GM10847 (cell line): ENCODE results near the gene ADGRG6.

Experiments used
- POLR2A ChIP-seq: IDR thresholded peaks from 2 replicates; pipeline ENCODE4 v1.6.1; 2011; ENCODE audit not compliant: insufficient read length; ENCODE audit errors: extremely low read depth

ADGRG6 gene

DNA sequence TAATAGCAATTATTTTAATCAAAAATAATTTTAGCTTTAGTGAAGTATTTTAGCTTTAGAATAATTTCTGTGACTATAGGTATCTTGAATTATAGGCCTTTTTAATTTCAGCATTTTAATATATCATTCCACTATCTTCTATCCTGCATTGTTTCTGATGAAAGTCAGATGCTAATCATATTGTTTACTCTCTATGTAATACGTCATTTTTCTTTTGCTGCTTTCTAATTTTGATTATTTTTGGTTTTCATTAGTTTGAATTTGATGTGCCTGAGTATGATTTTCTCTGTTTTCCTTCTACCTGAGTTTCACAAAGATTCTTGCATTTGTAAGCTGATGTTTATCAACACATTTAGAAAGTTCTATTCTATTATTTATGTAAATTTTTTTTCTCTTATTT lies 17.4 kb upstream of the ADGRG6 start:
- no peak for TF ChIP-seq POLR2A

- TF ChIP-seq POLR2A: no peak
These were observed 16.3 kb upstream of the ADGRG6 start for GRCh38 chr6:142285235-142286087.

- no peak for TF ChIP-seq POLR2A
These were observed 15.8 kb upstream of the ADGRG6 start for GRCh38 chr6:142286088-142286409.

DNA sequence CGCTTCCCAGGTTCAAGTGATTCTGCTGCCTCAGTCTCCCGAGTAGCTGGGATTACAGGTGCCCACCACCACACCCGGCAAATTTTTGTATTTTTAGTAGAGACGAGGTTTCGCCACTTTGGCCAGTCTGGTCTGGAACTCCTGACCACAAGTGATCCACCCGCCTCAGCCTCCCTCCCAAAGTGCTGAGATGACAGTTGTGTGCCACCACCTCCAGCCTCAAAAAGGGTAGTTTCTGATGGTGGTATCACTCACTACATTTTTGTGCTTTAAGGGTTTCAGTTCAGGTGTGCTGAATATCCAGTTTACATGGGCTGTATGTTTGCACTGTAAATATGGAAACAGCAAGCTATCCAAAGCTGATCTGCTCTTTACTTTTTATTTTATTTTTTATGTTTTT lies 12.1 kb upstream of the ADGRG6 start:
- no peak for TF ChIP-seq POLR2A

DNA sequence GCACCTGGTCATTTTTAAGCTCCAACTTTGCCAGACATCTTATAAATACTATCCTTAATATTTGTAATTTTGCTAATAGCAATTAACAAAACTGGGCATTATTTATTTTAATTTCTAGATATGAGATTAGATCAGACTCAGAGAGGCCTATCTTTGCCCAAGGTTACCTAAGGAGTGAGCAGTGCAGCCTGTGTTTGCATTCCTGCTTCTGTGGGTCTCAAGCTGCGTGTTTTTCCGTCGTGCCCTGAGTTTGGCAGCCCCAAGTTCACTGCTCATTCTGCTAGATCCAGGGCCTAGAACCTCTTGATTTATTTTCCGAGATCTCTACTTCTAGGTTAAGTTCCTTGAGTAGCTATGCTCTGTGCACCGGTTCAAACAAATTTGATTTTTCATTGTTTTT lies 11.0 kb upstream of the ADGRG6 start:
- no peak for TF ChIP-seq POLR2A

- no peak for TF ChIP-seq POLR2A
These were observed 10.3 kb upstream of the ADGRG6 start for GRCh38 chr6:142291512-142291911.

- TF ChIP-seq POLR2A: no peak
These were observed 9.5 kb upstream of the ADGRG6 start for GRCh38 chr6:142292166-142292924.

DNA sequence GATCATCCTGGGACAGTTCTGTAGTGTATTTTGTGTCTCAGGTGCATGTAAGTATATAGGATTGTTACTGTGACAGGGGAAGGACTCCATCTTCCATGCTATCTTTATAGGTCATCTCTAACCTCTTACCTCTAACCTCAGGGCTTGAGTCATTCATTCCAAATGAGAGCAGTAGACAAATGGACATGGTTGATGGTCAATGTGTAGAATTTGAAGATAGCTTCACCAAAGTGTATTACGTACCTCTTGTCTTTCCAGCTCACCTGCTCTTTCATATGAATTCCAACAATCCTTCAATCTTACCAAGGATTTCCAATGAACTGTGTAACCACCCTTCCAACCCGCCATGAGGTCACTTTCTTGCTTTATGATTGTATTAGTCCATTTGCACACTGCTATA lies 8.7 kb upstream of the ADGRG6 start:
- TF ChIP-seq POLR2A: no peak

DNA sequence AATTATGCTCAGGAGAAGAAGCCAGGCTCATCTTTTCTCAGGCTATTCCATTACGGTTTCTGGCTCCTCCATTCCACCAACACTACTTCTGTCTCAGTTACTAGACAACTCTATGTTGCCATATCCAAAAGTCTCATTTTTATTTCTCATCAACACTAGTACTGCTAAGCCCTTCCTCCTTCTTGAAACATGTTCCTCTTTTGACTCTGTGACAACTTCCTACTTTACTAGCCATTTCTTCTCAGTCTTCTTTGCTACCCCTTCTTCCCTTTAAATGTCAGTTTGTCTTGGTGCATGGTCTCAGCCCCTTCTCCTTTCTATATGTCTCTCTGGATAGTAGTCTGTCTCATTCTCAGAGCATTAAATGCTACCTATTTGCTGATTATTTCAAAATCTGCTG lies 7.1 kb upstream of the ADGRG6 start:
- TF ChIP-seq POLR2A: no peak

- TF ChIP-seq POLR2A: no peak
These were observed 4.7 kb upstream of the ADGRG6 start for GRCh38 chr6:142296975-142297604.

GRCh38 chr6:142297605-142297995 lies 4.2 kb upstream of the ADGRG6 start:
- TF ChIP-seq POLR2A: no peak

- no peak for TF ChIP-seq POLR2A
These were observed 3.6 kb upstream of the ADGRG6 start for GRCh38 chr6:142297996-142298753.

DNA sequence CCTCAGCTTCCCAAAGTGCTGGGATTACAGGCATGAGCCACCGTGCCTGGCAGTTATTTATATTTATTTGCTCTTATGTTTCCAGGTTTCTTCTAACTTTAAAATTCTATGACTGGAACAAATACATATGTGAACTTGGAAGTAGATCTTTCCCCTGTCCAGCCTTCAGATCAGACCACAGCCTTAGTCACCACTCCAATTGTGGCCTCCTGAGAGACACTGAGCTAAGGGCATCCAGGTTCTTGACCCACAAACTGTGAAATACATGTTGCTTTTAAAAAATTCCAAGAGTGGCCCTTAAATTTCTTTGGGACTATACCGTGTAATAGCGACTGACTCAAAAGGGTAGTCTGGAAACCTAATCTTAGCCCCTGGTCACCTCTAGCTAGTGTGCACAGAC lies 1.5 kb upstream of the ADGRG6 start:
- TF ChIP-seq POLR2A: no peak

DNA sequence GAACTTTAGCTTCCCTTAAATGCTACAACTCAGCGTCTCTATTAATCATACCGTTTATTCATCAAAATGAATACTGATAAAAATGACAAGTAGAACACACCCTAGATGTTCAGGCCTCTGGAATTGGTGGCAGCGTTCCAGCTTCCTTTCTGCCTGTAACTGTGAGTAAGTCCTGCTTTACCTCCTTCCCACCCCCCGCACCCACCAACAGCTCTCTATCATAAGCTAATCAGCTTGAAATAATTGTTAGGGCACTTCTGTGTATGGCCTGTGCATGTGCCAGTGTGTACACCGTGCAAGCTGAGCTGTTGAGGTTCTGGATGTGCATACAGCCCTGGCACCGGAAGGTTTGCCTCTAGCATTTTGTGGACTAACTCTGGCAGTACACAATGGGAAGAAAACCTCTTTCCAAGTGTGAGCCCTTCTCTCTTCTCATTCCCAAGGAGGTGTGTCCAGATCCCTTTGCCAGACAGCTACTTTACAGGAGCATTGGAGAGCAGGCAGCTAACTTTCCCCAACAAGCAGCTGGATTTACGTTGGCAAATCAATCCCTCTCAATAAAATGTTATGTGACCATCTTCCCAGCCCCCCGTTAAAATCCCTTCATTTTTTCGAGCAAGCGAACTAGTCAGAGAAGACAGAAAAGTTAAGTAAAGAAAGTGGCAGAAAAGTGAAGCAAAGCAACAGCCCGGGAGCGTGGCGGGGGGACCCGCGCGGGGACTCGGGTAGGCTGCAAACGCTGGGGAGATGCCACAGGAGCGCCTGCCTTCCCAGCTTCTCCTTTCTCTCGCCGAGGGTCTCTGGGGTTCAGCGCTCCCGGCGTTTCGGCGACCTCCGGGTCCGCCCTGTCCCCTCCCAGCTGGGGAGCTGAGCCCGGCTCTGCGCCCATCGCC lies 803 bp upstream of the ADGRG6 start:
- no peak for TF ChIP-seq POLR2A
